ENCODE measurements around the gene RPL35. TPM values are rescaled to one million over a fixed set of nuclear protein-coding genes. Genes with fewer than 3 reads are reported as not detected.

Gene RPL35
- polyA plus RNA-seq, 1 donor (not counting 4 experiments of a cell fraction or from before 2014, with no cell fraction given), result 3,325 TPM

- DNase-seq (ENCODE audit: low read depth, low spot score), result no peak
- H3K9me1 ChIP-seq (ENCODE audit: control insufficient read depth, extremely low read depth, insufficient read depth, low read length), result no peaks in the 10 kb centered on the region
- H3K9me3 ChIP-seq (ENCODE audit: control insufficient read depth, low read depth, low read length), result no peaks in the 10 kb centered on the region
- no peak overlapping the region for H3K4me2 ChIP-seq (ENCODE audit: control insufficient read depth, extremely low read depth, insufficient read depth, low read depth, low read length)
- no peak overlapping the region for H3K27ac ChIP-seq (ENCODE audit: control insufficient read depth, insufficient read depth, low read length)
- peaks cover 50% of the 10 kb centered on the region for H4K20me1 ChIP-seq (ENCODE audit: control insufficient read depth, extremely low read depth, insufficient read depth, low read length)
- no peak overlapping the region for H3K4me3 ChIP-seq (ENCODE audit: control insufficient read depth in 2 of 3, extremely low read depth in 1 of 3, insufficient read depth in 2 of 3, low read depth in 1 of 3, low read length in 3 of 3)
- no peak overlapping the region for H3K9ac ChIP-seq (ENCODE audit: control insufficient read depth, extremely low read depth, insufficient read depth, low read length)
- H3K79me2 ChIP-seq (ENCODE audit: control insufficient read depth, insufficient read depth, low read length), result peaks cover 26% of the 10 kb centered on the region
- dilution Hi-C loops (cut with MboI; ENCODE audit: extremely low pct_ligation_motif_present, low sequenced_read_pairs), result no loop called here
- no peak for TF ChIP-seq EZH2 (IDR thresholded peaks at IDR 0.05; ENCODE audit: low read length)
- TF ChIP-seq, protein P1, sequence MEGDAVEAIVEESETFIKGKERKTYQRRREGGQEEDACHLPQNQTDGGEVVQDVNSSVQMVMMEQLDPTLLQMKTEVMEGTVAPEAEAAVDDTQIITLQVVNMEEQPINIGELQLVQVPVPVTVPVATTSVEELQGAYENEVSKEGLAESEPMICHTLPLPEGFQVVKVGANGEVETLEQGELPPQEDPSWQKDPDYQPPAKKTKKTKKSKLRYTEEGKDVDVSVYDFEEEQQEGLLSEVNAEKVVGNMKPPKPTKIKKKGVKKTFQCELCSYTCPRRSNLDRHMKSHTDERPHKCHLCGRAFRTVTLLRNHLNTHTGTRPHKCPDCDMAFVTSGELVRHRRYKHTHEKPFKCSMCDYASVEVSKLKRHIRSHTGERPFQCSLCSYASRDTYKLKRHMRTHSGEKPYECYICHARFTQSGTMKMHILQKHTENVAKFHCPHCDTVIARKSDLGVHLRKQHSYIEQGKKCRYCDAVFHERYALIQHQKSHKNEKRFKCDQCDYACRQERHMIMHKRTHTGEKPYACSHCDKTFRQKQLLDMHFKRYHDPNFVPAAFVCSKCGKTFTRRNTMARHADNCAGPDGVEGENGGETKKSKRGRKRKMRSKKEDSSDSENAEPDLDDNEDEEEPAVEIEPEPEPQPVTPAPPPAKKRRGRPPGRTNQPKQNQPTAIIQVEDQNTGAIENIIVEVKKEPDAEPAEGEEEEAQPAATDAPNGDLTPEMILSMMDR (optimal IDR thresholded peaks at IDR 0.05 in 1 of 3, IDR thresholded peaks at IDR 0.05 in 1 of 3, conservative IDR thresholded peaks at IDR 0.05 in 1 of 3; ENCODE audit: extremely low read depth in 1 of 3, insufficient read depth in 2 of 3, low read length in 3 of 3), result no peak
- H3K36me3 ChIP-seq (ENCODE audit: control insufficient read depth in 2 of 2, extremely low read depth in 1 of 2, insufficient read depth in 2 of 2, low read length in 2 of 2), result peaks cover 34 to 40% of the 10 kb centered on the region in 2 experiments
- no peak overlapping the region for H2AFZ ChIP-seq (ENCODE audit: control insufficient read depth, low read length)
- no peaks in the 10 kb centered on the region for H3K27me3 ChIP-seq (ENCODE audit: control insufficient read depth, extremely low read depth, insufficient read depth, low read length)
- FAIRE-seq, result no peak
- H3K4me1 ChIP-seq (ENCODE audit: control insufficient read depth, extremely low read depth, insufficient read depth, low read length), result peaks cover 29% of the 10 kb centered on the region
Observed at GRCh38 chr9:124855566-124855943, 6.2 kb downstream of the RPL35 start.

- Histone ChIP-seq H3K27ac (ENCODE audit: control insufficient read depth, insufficient read depth, low read length) (no peak overlapping the region), H3K27me3 (ENCODE audit: control insufficient read depth, extremely low read depth, insufficient read depth, low read length) (no peaks in the 10 kb centered on the region), H3K4me1 (ENCODE audit: control insufficient read depth, extremely low read depth, insufficient read depth, low read length) (peaks cover 22% of the 10 kb centered on the region), H3K9ac (ENCODE audit: control insufficient read depth, extremely low read depth, insufficient read depth, low read length) (no peak overlapping the region), H3K9me3 (ENCODE audit: control insufficient read depth, low read depth, low read length) (no peaks in the 10 kb centered on the region), H3K79me2 (ENCODE audit: control insufficient read depth, insufficient read depth, low read length) (peaks cover 19% of the 10 kb centered on the region), H3K4me3 (ENCODE audit: control insufficient read depth in 2 of 3, extremely low read depth in 1 of 3, insufficient read depth in 2 of 3, low read depth in 1 of 3, low read length in 3 of 3) (no peak overlapping the region), H4K20me1 (ENCODE audit: control insufficient read depth, extremely low read depth, insufficient read depth, low read length) (peaks cover 43% of the 10 kb centered on the region), H3K36me3 (ENCODE audit: control insufficient read depth in 2 of 2, extremely low read depth in 1 of 2, insufficient read depth in 2 of 2, low read length in 2 of 2) (peaks cover 27 to 32% of the 10 kb centered on the region in 2 experiments), H2AFZ (ENCODE audit: control insufficient read depth, low read length) (no peak overlapping the region), H3K4me2 (ENCODE audit: control insufficient read depth, extremely low read depth, insufficient read depth, low read depth, low read length) (no peak overlapping the region), H3K9me1 (ENCODE audit: control insufficient read depth, extremely low read depth, insufficient read depth, low read length) (no peaks in the 10 kb centered on the region)
- dilution Hi-C loops (cut with MboI; ENCODE audit: extremely low pct_ligation_motif_present, low sequenced_read_pairs), result no loop called here
- no peak for TF ChIP-seq EZH2 (IDR thresholded peaks at IDR 0.05; ENCODE audit: low read length)
- TF ChIP-seq, protein P1 (optimal IDR thresholded peaks at IDR 0.05 in 1 of 3, IDR thresholded peaks at IDR 0.05 in 1 of 3, conservative IDR thresholded peaks at IDR 0.05 in 1 of 3; ENCODE audit: extremely low read depth in 1 of 3, insufficient read depth in 2 of 3, low read length in 3 of 3), result no peak
- no peak for FAIRE-seq
- DNase-seq (ENCODE audit: low read depth, low spot score), result no peak
Observed at GRCh38 chr9:124854822-124855221, 6.9 kb downstream of the RPL35 start.
